NCI-H2227 (cell line): ENCODE measurements around the gene RADIL.
"Not testable (repeated sequence)": the region's sequence is repeated elsewhere in the genome, so short reads cannot be mapped to it uniquely, and the experiment has no call there.

ENCODE experiments used
- DNase-seq: peaks from one replicate; lab custom pipeline; 2025; ENCODE audit not compliant: unreplicated experiment; lab: John Stamatoyannopoulos, UW

RADIL gene

GRCh38 chr7:4815609-4816418 is 67.7 kb downstream of the RADIL start:
- no peak for DNase-seq

GRCh38 chr7:4815121-4815520 is 68.4 kb downstream of the RADIL start:
- no peak for DNase-seq

- DNase-seq, result no peak
Measured at GRCh38 chr7:4814433-4814832, 69.1 kb downstream of the RADIL start.

GRCh38 chr7:4809666-4810065 is 73.8 kb downstream of the RADIL start:
- DNase-seq, result no peak

GRCh38 chr7:4809091-4809591 is 74.4 kb downstream of the RADIL start:
- DNase-seq, result no peak

GRCh38 chr7:4808565-4808964 is 75.0 kb downstream of the RADIL start:
- no peak for DNase-seq

- no peak for DNase-seq
Measured at GRCh38 chr7:4808026-4808425, 75.5 kb downstream of the RADIL start.

- no peak for DNase-seq
Measured at GRCh38 chr7:4807598-4808016, 75.9 kb downstream of the RADIL start.

GRCh38 chr7:4806983-4807597 is 76.4 kb downstream of the RADIL start:
- no peak for DNase-seq

- DNase-seq, result no peak
Measured at GRCh38 chr7:4805984-4806300, 77.6 kb downstream of the RADIL start.

- no peak for DNase-seq
Measured at GRCh38 chr7:4805110-4805983, 78.2 kb downstream of the RADIL start.

GRCh38 chr7:4803397-4804241 is 79.9 kb downstream of the RADIL start:
- DNase-seq, result no peak

GRCh38 chr7:4802577-4802976 is 80.9 kb downstream of the RADIL start:
- DNase-seq, result not testable (repeated sequence)

- DNase-seq, result no peak
Measured at GRCh38 chr7:4801839-4802231, 81.7 kb downstream of the RADIL start.

- no peak for DNase-seq
Measured at GRCh38 chr7:4800926-4801838, 82.3 kb downstream of the RADIL start.

GRCh38 chr7:4800487-4800886 is 83.0 kb downstream of the RADIL start:
- no peak for DNase-seq

- no peak for DNase-seq
Measured at GRCh38 chr7:4799508-4800268, 83.8 kb downstream of the RADIL start.

- DNase-seq, result no peak
Measured at GRCh38 chr7:4798706-4799235, 84.7 kb downstream of the RADIL start.
